Spleen (tissue), 7 donors: ENCODE data around the gene NLRP1.

Experiments
- POLR2A ChIP-seq, 3 donors: fragments of 450-650 bp; IDR thresholded peaks; one replicate each; pipeline ENCODE4 v1.5.1; 2017; ENCODE audit warnings: antibody characterized with exemption in 3 of 3, mild to moderate bottlenecking in 1 of 3
- POLR2AphosphoS5 ChIP-seq, 3 donors: sonication (generic); formaldehyde crosslinking; IDR thresholded peaks; one replicate each; pipeline ENCODE4 v1.5.1; 2017; ENCODE audit warnings: antibody characterized with exemption in 3 of 3
- TF ChIP-seq, protein P1 (sequence below), 11 experiments: fragments of 200-600 bp in 7 of 11; fragments of 450-650 bp in 4 of 11; sonication (generic) in 4 of 11; IDR thresholded peaks in 8 of 11; conservative IDR thresholded peaks in 3 of 11; 1 replicate in 7 of 11; 2 replicates in 4 of 11; pipeline versions ENCODE4 v1.4.0 to v1.8.0; 2016 to 2021; ENCODE audit warnings: antibody characterized with exemption in 11 of 11, inconsistent platforms in 4 of 11, mild to moderate bottlenecking in 1 of 11
- donor health status: DM: no; HTN: no; CAD: no; lungs with moderate emphysema.
- donor health status: DM: no; HTN: no; CAD: no.
- donor health status: DM: no; HTN: no; CAD: no.

DNA sequence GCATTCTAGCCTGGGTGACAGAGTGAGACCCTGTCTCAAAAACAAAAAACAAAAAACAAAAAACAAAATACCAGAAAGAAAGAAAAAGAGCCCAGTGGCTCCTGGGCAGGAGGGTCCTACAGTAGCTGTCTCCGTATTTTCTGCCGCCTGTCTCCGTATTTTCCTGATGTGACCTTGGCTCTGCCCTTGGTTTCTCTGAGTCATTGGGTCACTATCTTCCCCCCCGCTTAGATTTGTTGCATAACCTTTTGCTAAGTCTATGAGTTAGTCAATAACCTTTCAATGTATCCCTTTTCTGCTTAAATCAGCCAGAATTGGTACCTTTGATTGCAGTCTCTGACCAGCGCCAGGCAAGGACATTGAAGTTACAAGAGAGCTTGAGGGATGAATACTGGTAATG, 61.1 kb downstream of the NLRP1 start:
- TF ChIP-seq, protein P1, sequence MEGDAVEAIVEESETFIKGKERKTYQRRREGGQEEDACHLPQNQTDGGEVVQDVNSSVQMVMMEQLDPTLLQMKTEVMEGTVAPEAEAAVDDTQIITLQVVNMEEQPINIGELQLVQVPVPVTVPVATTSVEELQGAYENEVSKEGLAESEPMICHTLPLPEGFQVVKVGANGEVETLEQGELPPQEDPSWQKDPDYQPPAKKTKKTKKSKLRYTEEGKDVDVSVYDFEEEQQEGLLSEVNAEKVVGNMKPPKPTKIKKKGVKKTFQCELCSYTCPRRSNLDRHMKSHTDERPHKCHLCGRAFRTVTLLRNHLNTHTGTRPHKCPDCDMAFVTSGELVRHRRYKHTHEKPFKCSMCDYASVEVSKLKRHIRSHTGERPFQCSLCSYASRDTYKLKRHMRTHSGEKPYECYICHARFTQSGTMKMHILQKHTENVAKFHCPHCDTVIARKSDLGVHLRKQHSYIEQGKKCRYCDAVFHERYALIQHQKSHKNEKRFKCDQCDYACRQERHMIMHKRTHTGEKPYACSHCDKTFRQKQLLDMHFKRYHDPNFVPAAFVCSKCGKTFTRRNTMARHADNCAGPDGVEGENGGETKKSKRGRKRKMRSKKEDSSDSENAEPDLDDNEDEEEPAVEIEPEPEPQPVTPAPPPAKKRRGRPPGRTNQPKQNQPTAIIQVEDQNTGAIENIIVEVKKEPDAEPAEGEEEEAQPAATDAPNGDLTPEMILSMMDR (IDR thresholded peaks at IDR 0.05 in 8 of 11, conservative IDR thresholded peaks at IDR 0.05 in 3 of 11): no peak
- TF ChIP-seq POLR2AphosphoS5 (IDR thresholded peaks at IDR 0.05) (no peak), POLR2A (IDR thresholded peaks at IDR 0.05) (no peak)
